ENCODE measurements around the gene MDGA2.

The MDGA2 gene

DNA sequence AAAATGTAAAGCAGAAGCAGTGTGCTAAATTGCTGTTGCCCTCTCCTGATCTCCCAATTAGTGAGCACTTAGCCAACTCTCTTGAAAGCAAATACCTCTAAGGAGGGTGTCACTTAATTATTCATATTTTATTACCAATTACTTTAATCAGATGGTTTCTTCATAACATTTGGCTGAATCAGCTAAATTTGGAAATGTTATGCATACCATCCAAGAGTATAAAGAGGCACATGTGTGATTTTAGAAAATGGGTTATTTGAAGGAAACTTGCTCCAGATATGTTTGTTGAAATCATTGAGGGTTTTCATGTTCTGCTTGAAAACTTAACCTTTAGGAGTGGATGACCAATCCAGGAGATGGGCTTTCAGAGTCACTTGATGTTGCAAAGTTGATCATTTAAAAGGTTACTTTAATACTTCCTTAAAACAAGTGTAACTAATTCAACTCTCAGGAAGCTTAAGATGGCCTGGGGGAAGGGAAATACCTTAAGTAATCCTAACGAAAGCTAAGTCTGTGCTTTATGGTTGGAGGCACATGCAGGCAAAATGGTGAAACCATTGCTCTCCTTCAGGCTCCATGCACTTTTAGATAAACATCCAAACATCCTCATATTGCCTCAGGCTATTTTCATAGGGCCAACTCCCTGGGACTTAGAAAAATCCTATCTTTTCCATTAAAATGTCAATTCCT lies 434.5 kb downstream of the MDGA2 start:
- in situ Hi-C loops (cut with MboI; ENCODE audit: low sequenced_read_pairs, unreplicated experiment) = no loop called here
- TF ChIP-seq, protein P1, sequence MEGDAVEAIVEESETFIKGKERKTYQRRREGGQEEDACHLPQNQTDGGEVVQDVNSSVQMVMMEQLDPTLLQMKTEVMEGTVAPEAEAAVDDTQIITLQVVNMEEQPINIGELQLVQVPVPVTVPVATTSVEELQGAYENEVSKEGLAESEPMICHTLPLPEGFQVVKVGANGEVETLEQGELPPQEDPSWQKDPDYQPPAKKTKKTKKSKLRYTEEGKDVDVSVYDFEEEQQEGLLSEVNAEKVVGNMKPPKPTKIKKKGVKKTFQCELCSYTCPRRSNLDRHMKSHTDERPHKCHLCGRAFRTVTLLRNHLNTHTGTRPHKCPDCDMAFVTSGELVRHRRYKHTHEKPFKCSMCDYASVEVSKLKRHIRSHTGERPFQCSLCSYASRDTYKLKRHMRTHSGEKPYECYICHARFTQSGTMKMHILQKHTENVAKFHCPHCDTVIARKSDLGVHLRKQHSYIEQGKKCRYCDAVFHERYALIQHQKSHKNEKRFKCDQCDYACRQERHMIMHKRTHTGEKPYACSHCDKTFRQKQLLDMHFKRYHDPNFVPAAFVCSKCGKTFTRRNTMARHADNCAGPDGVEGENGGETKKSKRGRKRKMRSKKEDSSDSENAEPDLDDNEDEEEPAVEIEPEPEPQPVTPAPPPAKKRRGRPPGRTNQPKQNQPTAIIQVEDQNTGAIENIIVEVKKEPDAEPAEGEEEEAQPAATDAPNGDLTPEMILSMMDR (IDR thresholded peaks at IDR 0.05; ENCODE audit: borderline replicate concordance, control extremely low read depth, extremely low read depth, insufficient read depth, missing control alignments) = no peak
- no peak for DNase-seq (ENCODE audit: low spot score)

DNA sequence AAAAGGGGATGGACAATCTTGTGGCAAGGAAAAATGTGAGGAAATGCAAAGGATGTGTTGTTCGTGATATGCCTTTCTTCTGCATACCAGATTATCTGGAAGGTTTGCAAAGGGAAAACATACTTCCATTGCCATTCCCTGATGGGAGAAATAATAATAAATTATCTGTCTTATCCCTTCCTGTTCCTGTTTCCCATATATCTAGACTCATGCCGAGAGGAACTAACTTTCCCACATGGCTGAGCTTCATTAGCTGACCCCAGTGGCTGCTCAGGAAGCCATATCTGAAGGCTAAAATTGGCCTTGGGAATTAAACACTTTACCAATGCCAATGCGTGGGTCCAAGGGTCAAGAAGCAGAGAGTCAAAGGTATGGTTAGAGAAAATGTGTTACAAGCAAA lies 439.8 kb downstream of the MDGA2 start:
- in situ Hi-C loops (cut with MboI; ENCODE audit: low sequenced_read_pairs, unreplicated experiment) = no loop called here
- DNase-seq (ENCODE audit: low spot score) = no peak
- TF ChIP-seq, protein P1 (IDR thresholded peaks at IDR 0.05; ENCODE audit: borderline replicate concordance, control extremely low read depth, extremely low read depth, insufficient read depth, missing control alignments) = no peak

DNA sequence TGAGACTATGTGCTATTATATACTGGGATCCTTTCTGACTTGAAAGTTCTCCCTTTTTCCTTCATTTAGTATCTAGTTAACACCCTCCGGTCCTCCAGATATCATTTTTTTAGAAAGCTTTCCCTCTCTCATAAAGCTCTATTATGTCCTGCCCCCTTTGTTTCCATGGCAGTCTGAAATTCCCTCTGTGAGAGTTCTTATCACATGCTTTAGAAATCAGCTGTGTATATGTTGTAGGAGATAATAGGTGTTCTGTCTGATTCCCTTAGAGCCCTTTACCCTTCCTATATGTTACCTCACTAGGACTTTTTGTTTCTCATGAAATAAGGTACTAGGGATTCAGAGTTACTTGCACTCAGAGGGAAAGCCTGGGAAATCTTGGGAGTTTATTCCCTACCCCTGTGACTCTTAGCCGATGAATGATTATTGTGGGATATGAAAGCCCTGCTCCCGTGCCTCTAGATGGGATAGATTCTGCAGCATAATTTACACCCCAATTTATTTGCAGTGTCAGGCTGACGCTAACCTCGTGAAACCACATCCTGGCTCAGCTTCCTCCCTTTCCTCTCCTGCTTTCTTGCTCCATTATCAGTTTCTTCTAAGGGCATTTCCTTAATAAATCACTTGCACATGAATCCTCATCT lies 448.4 kb downstream of the MDGA2 start:
- in situ Hi-C loops (cut with MboI; ENCODE audit: low sequenced_read_pairs, unreplicated experiment) = no loop called here
- no peak for DNase-seq (ENCODE audit: low spot score)
- TF ChIP-seq, protein P1 (IDR thresholded peaks at IDR 0.05; ENCODE audit: borderline replicate concordance, control extremely low read depth, extremely low read depth, insufficient read depth, missing control alignments) = no peak

GRCh38 chr14:47223656-47224055 lies 451.7 kb downstream of the MDGA2 start:
- TF ChIP-seq, protein P1 (IDR thresholded peaks at IDR 0.05; ENCODE audit: borderline replicate concordance, control extremely low read depth, extremely low read depth, insufficient read depth, missing control alignments) = no peak
- in situ Hi-C loops (cut with MboI; ENCODE audit: low sequenced_read_pairs, unreplicated experiment) = no loop called here
- no peak for DNase-seq (ENCODE audit: low spot score)

GRCh38 chr14:47220096-47220495 lies 455.3 kb downstream of the MDGA2 start:
- in situ Hi-C loops (cut with MboI; ENCODE audit: low sequenced_read_pairs, unreplicated experiment) = no loop called here
- DNase-seq (ENCODE audit: low spot score) = no peak
- TF ChIP-seq, protein P1 (IDR thresholded peaks at IDR 0.05; ENCODE audit: borderline replicate concordance, control extremely low read depth, extremely low read depth, insufficient read depth, missing control alignments) = no peak

GRCh38 chr14:47211263-47211662 lies 464.1 kb downstream of the MDGA2 start:
- in situ Hi-C loops (cut with MboI; ENCODE audit: low sequenced_read_pairs, unreplicated experiment) = no loop called here
- TF ChIP-seq, protein P1 (IDR thresholded peaks at IDR 0.05; ENCODE audit: borderline replicate concordance, control extremely low read depth, extremely low read depth, insufficient read depth, missing control alignments) = no peak
- no peak for DNase-seq (ENCODE audit: low spot score)

Data from GM13976 (cell line).